Loucy (cell line): ENCODE data around the gene PHKB.

Experiments
- CTCF ChIP-seq: fragments of 200-600 bp; sonication (generic); conservative IDR thresholded peaks from 2 replicates; pipeline ENCODE4 v1.5.1; 2014; ENCODE audit warnings: mild to moderate bottlenecking, antibody characterized with exemption, low read length
- EZH2phosphoT487 ChIP-seq: fragments of 200-600 bp; IDR thresholded peaks from 2 replicates; pipeline ENCODE4 v1.6.1; 2018; ENCODE audit warnings: antibody characterized with exemption, mild to moderate bottlenecking, moderate library complexity, borderline replicate concordance

GRCh38 chr16:47666434-47666833 is 205.3 kb downstream of the PHKB start:
- TF ChIP-seq CTCF (no peak), EZH2phosphoT487 (no peak)
